Measurements from ENCODE around the gene ANKRD2. TPM values are rescaled to one million over a fixed set of nuclear protein-coding genes. Genes with fewer than 3 reads are reported as not detected.

The ANKRD2 gene
- total and polyA plus RNA-seq, 4 donors, result 1.2 to 3.1 (median 3.0) TPM; not detected in 1

- no peaks in the 10 kb centered on the region for H3K36me3 ChIP-seq (ENCODE audit: control insufficient read depth in 4 of 4, insufficient read depth in 4 of 4, low read length in 4 of 4)
- no peak for TF ChIP-seq CTCF (IDR thresholded peaks at IDR 0.05; ENCODE audit: control extremely low read depth, extremely low read depth)
- H3K4me1 ChIP-seq (ENCODE audit: control insufficient read depth in 5 of 5, insufficient read depth in 5 of 5, low read length in 5 of 5), result peaks cover 0 to 9% (median 0%) of the 10 kb centered on the region in 5 donors
- H3K27me3 ChIP-seq (ENCODE audit: control insufficient read depth in 3 of 3, insufficient read depth in 3 of 3, low read length in 2 of 3), result no peaks in the 10 kb centered on the region
- 80 to 84% methylated on average over 9 of the region's 9 CpGs for WGBS, 2 donors
- no peak overlapping the region for H3K9ac ChIP-seq (ENCODE audit: insufficient read depth in 1 of 2, low read length in 2 of 2)
- ATAC-seq (ENCODE audit: insufficient read depth, low FRiP score) (no peak), DNase-seq (no peak)
- no peak overlapping the region for H3K4me3 ChIP-seq
- H3K9me3 ChIP-seq (ENCODE audit: control insufficient read depth in 4 of 4, insufficient read depth in 3 of 4, low read length in 3 of 4), result no peaks in the 10 kb centered on the region
- H3K27ac ChIP-seq (ENCODE audit: low read depth in 1 of 2, low read length in 1 of 2), result peak overlapping the region in 1 of 2 donors; percentile 22
Measured at GRCh38 chr10:97577701-97578100, 5.1 kb downstream of the ANKRD2 start.

GRCh38 chr10:97578171-97578844 is 5.7 kb downstream of the ANKRD2 start:
- no peak for DNase-seq
- Histone ChIP-seq H3K4me1 (ENCODE audit: control insufficient read depth in 5 of 5, insufficient read depth in 5 of 5, low read length in 5 of 5) (peaks cover 0 to 9% (median 0%) of the 10 kb centered on the region in 5 donors), H3K4me3 (no peak overlapping the region), H3K9me3 (ENCODE audit: control insufficient read depth in 4 of 4, insufficient read depth in 3 of 4, low read length in 3 of 4) (no peaks in the 10 kb centered on the region), H3K36me3 (ENCODE audit: control insufficient read depth in 4 of 4, insufficient read depth in 4 of 4, low read length in 4 of 4) (no peaks in the 10 kb centered on the region), H3K27ac (ENCODE audit: low read depth in 1 of 2, low read length in 1 of 2) (no peak overlapping the region), H3K9ac (ENCODE audit: insufficient read depth in 1 of 2, low read length in 2 of 2) (no peak overlapping the region), H3K27me3 (ENCODE audit: control insufficient read depth in 3 of 3, insufficient read depth in 3 of 3, low read length in 2 of 3) (no peaks in the 10 kb centered on the region)
- no peak for TF ChIP-seq CTCF (IDR thresholded peaks at IDR 0.05; ENCODE audit: control extremely low read depth, extremely low read depth)
- ATAC-seq (ENCODE audit: insufficient read depth, low FRiP score), result no peak
- 70 to 86% methylated on average over 40 of the region's 40 CpGs for WGBS, 2 donors

- no peaks in the 10 kb centered on the region for H3K36me3 ChIP-seq (ENCODE audit: control insufficient read depth in 4 of 4, insufficient read depth in 4 of 4, low read length in 4 of 4)
- DNase-seq, result no peak
- 87 to 91% methylated on average over 9 of the region's 9 CpGs for WGBS, 2 donors
- H3K4me1 ChIP-seq (ENCODE audit: control insufficient read depth in 5 of 5, insufficient read depth in 5 of 5, low read length in 5 of 5), result peaks cover 0 to 4% (median 0%) of the 10 kb centered on the region in 5 donors
- H3K27me3 ChIP-seq (ENCODE audit: control insufficient read depth in 3 of 3, insufficient read depth in 3 of 3, low read length in 2 of 3), result no peaks in the 10 kb centered on the region
- TF ChIP-seq CTCF (IDR thresholded peaks at IDR 0.05; ENCODE audit: control extremely low read depth, extremely low read depth), result no peak
- H3K4me3 ChIP-seq, result no peak overlapping the region
- no peak overlapping the region for H3K27ac ChIP-seq (ENCODE audit: low read depth in 1 of 2, low read length in 1 of 2)
- no peaks in the 10 kb centered on the region for H3K9me3 ChIP-seq (ENCODE audit: control insufficient read depth in 4 of 4, insufficient read depth in 3 of 4, low read length in 3 of 4)
- no peak for ATAC-seq (ENCODE audit: insufficient read depth, low FRiP score)
- H3K9ac ChIP-seq (ENCODE audit: insufficient read depth in 1 of 2, low read length in 2 of 2), result no peak overlapping the region
Measured at GRCh38 chr10:97580421-97581367, 8.1 kb downstream of the ANKRD2 start.
